GM18867 (cell line): ENCODE measurements around the gene PLAC9.

Experiments
- ATAC-seq: cut with Tn5 transposase; IDR thresholded peaks from one replicate; pipeline ENCODE4 v1.9.1; 2021; ENCODE audit warnings: mild to moderate bottlenecking, moderate library complexity; ENCODE audit not compliant: unreplicated experiment

Gene PLAC9

GRCh38 chr10:80159166-80159873 lies 26.8 kb downstream of the PLAC9 start:
- no peak for ATAC-seq

DNA sequence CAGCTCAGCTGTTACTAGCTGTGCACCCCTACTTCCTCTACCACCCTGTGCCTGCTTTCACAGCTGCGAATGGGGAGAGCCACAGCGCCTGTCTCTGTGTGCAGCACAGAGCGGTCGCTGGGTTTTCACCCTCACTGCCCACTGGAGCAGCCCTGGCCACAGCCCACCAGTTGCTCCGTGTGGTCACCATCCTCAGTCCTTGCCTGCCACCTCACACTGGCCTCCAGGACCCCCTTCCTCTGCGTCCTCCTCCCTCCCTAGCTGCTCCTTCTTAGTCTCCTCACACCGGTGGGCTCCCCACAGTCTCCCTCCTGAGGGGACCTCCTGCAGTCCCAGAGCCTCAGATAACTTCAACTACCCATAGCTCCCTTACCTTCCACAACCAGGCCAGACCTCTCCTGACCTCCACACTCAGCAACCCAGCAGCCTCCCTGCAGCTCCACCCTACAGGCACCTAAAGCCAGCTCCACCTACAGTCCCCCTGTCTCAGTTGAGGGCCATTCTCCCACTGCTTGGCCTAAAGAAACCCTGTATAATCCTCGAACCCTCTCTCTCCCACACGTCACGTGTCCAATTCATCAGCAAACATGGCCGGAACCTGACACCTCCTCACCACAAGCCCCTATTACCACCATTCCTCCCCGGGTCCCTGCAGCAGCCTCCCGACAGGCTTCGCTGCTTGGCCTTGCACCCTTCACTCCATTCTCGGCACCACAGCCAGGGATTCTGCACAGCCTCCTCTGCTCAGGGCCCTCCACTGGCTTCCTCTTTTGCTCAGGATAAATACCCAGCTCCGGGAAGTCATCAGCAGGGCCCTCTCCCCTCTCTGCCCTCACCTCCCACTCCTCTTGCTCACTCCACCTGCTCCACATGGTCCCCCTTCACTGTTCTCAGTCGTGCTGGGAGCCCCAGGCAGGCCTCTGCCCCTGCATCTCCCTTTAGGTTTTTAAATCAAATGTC lies 28.1 kb downstream of the PLAC9 start:
- ATAC-seq = no peak

GRCh38 chr10:80161321-80162083 lies 29.0 kb downstream of the PLAC9 start:
- no peak for ATAC-seq

DNA sequence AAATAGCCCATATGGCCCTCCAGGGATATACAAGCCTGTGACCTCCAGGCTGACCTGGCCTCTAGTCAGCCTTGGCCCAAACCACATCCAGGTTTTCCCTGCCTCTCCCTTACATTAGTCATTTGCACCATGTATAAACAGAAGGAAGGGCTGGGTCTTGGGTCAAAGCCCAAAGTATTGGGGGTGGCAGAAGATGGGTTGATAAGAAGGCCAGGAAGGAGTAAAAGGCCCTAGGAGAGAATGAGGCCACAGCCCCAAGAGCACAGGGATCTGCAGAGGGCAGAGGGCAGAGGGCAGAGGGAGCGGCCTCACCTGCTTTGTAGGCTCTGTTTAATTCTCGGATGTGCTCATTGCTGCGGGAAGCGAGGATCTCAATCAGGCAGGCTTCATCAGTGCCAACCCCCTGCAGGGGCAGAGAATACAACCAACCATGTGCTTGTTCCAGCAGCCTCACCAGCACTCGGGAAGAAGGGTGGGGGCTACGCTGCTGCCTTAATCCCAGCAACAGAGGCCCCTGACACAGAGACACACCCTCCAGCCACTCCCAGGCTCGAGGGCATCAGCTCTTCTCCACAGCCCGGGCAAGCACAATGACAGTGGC lies 31.3 kb downstream of the PLAC9 start:
- no peak for ATAC-seq

DNA sequence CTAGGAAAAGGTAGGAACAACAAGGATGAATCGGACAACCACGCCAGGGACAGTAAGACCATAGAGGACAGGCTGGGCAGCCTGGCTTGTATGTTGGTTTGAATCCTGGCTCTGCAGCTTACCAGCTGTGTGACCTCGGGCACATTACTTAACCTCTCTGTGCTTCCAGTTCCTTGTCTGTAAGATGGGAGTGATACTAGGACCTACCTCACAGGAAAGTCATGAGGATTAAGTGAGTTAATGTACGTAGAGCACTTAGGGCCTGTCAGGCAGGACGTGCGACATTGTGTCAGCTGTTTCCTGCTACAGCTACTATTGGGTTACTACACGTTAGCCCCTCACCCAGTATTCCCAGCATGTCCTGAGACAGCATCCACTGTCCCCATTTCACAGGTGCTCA lies 32.1 kb downstream of the PLAC9 start:
- ATAC-seq = no peak

- no peak for ATAC-seq
Observed at GRCh38 chr10:80165173-80165572, 32.6 kb downstream of the PLAC9 start.

DNA sequence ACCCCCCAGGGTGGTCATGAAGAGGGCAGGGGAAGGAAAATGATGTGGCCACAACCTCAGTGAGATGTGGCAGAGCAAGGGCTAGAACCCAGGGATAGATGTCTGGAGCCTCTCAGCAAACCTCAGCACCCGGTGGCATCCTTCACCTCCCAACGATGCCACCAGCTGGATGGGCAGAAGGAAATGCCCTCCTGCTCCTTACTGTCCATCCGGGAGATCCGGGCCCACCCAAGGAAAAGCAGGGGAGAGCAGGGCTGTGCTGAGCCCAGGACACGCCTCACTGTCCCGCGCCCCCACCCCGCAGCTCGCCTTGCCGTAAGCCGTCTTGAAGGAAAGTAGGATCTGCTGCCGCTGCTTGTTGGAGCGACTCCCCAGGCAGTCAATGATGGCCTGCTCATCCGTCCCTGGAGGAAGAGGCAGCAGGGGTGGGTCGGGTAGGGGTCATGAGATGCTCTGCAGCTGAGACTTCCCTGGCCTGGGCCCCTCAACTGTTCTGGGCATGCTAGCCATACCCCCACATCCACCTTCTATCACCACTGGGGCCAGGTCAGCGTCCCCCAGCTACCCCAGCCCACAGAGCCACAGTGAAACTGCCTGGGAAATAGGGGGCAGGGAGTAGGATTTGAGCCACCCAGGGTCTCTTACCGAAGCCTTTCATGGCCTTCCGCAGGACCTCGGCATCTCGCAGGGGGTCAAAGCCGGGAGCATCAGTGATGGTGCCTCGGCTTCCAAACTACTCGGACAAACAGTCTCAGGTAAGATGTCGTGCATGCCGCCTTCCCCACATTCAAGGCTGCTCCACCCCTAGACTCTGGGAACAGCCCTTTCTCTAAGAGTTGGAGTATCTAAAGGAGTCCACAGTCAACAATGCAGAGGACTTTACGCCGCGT lies 34.3 kb downstream of the PLAC9 start:
- no peak for ATAC-seq

DNA sequence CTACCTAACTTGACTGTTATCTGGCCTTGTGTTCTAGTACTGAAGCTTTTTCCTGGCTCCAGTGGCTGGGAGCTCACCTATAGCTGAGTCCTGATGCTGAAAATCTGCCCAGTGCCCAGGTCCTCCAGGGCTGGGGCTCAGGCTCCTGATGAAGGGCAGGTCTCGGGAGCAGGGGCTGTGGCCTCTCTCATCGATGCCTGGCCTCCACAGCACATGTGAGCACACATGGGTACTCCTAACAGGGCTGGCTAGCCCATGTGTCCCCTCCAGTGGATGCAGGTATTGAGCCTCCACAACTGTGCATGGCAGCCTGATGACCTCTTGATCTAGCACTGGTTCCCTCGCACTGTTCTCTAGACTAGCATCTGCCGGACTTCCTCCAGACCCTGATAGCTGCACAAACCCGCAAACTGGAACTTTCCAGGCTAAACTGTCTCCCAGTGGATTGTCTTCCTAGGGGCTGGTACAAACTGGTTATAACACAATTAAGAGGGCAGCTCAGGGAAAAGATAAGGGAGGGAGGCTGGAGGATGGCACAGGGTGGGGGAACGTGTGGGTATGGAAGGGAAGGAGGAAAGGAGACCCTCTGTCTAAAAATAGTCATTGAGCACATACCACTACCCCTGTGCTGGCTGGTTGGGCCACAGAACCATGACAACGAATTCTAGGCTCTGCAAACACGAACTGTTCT lies 35.1 kb downstream of the PLAC9 start:
- ATAC-seq = no peak

GRCh38 chr10:80168162-80168511 lies 35.6 kb downstream of the PLAC9 start:
- ATAC-seq = no peak

GRCh38 chr10:80168679-80169380 lies 36.3 kb downstream of the PLAC9 start:
- no peak for ATAC-seq

DNA sequence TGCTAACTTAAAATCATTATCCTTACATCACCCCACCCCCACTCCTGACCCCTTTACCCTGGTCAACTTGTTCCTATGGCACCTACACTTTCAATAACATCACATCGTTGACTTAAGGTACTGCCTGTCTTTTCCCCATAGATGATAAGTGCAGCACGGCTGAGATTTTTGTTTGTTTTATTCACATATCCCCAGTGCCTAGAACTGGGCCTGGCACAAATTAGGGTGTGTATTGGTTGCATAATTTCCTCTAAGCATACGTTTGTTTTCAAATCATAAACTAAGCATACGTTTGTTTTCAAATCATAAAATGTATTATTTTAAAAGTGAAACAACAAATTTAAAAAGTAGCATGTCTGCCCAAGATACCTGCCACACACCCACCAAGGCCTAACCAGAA lies 37.5 kb downstream of the PLAC9 start:
- no peak for ATAC-seq

DNA sequence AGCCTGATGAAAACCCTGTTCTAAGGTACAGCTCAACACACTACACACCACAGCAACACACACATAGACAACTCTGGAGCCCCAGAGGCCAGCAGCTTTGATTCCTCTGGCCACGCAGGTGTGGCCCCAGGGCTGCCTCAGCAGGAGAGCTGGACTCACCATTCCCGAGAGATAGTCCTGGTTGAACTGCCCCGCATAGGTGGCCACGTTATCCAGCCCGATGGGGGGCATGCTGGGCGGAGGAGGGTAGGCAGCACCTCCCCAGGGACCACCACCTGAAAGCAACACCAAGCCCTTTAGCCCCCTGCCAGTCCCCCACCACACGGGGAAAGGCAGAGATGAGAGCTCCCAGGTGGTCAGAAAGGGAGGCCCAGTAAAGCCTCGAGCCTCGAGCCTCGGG lies 38.1 kb downstream of the PLAC9 start:
- no peak for ATAC-seq

- ATAC-seq = no peak
Observed at GRCh38 chr10:80171248-80171660, 38.7 kb downstream of the PLAC9 start.

- ATAC-seq = no peak
Observed at GRCh38 chr10:80172896-80173295, 40.4 kb downstream of the PLAC9 start.

DNA sequence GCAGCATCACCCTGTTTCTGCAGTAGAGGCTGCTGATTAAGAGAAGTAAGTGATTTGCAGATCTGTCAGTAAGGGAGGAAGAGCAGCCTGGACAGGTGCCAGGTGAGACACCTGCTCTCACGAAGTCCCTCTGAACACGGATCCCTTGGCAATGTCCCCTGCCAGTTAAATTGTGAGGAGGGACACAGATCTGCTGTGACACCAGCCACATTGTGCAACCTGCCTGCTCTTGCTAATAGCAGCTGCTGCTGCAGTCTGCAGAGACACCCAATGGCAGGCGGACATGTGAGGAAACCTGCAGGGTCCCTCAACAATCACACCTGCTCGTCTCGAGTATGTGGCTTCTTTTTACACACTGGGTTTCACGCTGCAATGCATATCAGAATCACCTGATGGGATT lies 40.9 kb downstream of the PLAC9 start:
- ATAC-seq = no peak

- no peak for ATAC-seq
Observed at GRCh38 chr10:80174641-80175395, 42.3 kb downstream of the PLAC9 start.

GRCh38 chr10:80176526-80176925 lies 44.0 kb downstream of the PLAC9 start:
- ATAC-seq = no peak
